ENCODE results near the gene MYO16. TPM values are rescaled to one million over a fixed set of nuclear protein-coding genes. Genes with fewer than 3 reads are reported as not detected.

The MYO16 gene
- polyA plus RNA-seq, 1 donor from 2014 or later, result 2.5 TPM

- Histone ChIP-seq H3K27me3 (ENCODE audit: insufficient read depth, low read depth, low read length) (no peaks in the 10 kb centered on the region), H2AFZ (ENCODE audit: low read depth, low read length) (no peak overlapping the region), H3K36me3 (ENCODE audit: insufficient read depth, low read length) (no peaks in the 10 kb centered on the region), H4K20me1 (ENCODE audit: insufficient read depth) (no peaks in the 10 kb centered on the region), H3K9ac (ENCODE audit: low read length) (no peak overlapping the region), H3K4me2 (ENCODE audit: low read length) (no peak overlapping the region), H3K4me3 (ENCODE audit: low read length) (no peak overlapping the region), H3F3A (ENCODE audit: insufficient read depth, low read length, poor library complexity, severe bottlenecking) (no peaks in the 10 kb centered on the region), H3K9me3 (ENCODE audit: low read length) (no peaks in the 10 kb centered on the region), H3K79me2 (replicated peaks; ENCODE audit: insufficient read depth, low read length) (no peaks in the 10 kb centered on the region), H3K27ac (ENCODE audit: low read length) (no peak overlapping the region), H3K9me2 (ENCODE audit: insufficient read depth, low read length) (no peaks in the 10 kb centered on the region)
- no peak for TF ChIP-seq SMC3 (conservative IDR thresholded peaks at IDR 0.05; ENCODE audit: poor library complexity)
- TF ChIP-seq, protein P1, sequence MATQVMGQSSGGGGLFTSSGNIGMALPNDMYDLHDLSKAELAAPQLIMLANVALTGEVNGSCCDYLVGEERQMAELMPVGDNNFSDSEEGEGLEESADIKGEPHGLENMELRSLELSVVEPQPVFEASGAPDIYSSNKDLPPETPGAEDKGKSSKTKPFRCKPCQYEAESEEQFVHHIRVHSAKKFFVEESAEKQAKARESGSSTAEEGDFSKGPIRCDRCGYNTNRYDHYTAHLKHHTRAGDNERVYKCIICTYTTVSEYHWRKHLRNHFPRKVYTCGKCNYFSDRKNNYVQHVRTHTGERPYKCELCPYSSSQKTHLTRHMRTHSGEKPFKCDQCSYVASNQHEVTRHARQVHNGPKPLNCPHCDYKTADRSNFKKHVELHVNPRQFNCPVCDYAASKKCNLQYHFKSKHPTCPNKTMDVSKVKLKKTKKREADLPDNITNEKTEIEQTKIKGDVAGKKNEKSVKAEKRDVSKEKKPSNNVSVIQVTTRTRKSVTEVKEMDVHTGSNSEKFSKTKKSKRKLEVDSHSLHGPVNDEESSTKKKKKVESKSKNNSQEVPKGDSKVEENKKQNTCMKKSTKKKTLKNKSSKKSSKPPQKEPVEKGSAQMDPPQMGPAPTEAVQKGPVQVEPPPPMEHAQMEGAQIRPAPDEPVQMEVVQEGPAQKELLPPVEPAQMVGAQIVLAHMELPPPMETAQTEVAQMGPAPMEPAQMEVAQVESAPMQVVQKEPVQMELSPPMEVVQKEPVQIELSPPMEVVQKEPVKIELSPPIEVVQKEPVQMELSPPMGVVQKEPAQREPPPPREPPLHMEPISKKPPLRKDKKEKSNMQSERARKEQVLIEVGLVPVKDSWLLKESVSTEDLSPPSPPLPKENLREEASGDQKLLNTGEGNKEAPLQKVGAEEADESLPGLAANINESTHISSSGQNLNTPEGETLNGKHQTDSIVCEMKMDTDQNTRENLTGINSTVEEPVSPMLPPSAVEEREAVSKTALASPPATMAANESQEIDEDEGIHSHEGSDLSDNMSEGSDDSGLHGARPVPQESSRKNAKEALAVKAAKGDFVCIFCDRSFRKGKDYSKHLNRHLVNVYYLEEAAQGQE (IDR thresholded peaks at IDR 0.05; ENCODE audit: borderline replicate concordance), result no peak
- TF ChIP-seq MXI1 (conservative IDR thresholded peaks at IDR 0.05; ENCODE audit: poor library complexity, severe bottlenecking), result no peak
- no peak for TF ChIP-seq EP300 (conservative IDR thresholded peaks at IDR 0.05; ENCODE audit: poor library complexity, severe bottlenecking)
- no peak for TF ChIP-seq RAD21 (conservative IDR thresholded peaks at IDR 0.05)
- no peak for TF ChIP-seq TAF1 (IDR thresholded peaks at IDR 0.05; ENCODE audit: low read depth)
- TF ChIP-seq POLR2AphosphoS5 (IDR thresholded peaks at IDR 0.05), result no peak
- no peak for TF ChIP-seq EZH2 (IDR thresholded peaks at IDR 0.05; ENCODE audit: borderline replicate concordance, insufficient read depth, low read length, poor library complexity, severe bottlenecking)
- TF ChIP-seq CTCF (IDR thresholded peaks at IDR 0.05; ENCODE audit: poor library complexity, severe bottlenecking), result no peak
These were observed 300.3 kb downstream of the MYO16 start for GRCh38 chr13:108929532-108930206.

DNA sequence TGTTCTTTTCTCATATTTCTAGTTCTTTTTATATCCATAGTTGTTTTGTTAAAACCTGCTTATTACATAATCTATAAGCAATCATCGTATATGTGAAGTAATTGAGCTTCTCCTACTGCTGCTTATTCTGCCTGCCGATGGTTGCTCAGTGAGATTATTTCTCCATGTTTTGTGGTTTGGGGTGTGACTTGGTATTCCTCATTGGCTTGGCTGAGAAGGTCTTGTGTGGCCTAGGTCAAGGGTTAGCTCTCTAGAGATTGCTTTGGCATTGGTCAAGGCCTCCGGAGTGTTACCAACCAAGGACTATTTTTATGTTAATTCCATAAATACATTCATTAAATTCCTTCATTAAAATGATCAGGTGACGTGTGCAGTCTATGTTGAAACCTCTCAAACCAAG lies 302.8 kb downstream of the MYO16 start:
- Histone ChIP-seq H3K36me3 (ENCODE audit: insufficient read depth, low read length) (no peaks in the 10 kb centered on the region), H3K79me2 (replicated peaks; ENCODE audit: insufficient read depth, low read length) (no peaks in the 10 kb centered on the region), H3K9me2 (ENCODE audit: insufficient read depth, low read length) (no peaks in the 10 kb centered on the region), H3K4me3 (ENCODE audit: low read length) (no peak overlapping the region), H3K27me3 (ENCODE audit: insufficient read depth, low read depth, low read length) (no peaks in the 10 kb centered on the region), H4K20me1 (ENCODE audit: insufficient read depth) (no peaks in the 10 kb centered on the region), H3K9ac (ENCODE audit: low read length) (no peak overlapping the region), H3K27ac (ENCODE audit: low read length) (no peak overlapping the region), H3F3A (ENCODE audit: insufficient read depth, low read length, poor library complexity, severe bottlenecking) (no peaks in the 10 kb centered on the region), H3K9me3 (ENCODE audit: low read length) (no peaks in the 10 kb centered on the region), H2AFZ (ENCODE audit: low read depth, low read length) (no peak overlapping the region), H3K4me2 (ENCODE audit: low read length) (no peak overlapping the region)
- TF ChIP-seq, protein P1 (IDR thresholded peaks at IDR 0.05; ENCODE audit: borderline replicate concordance), result no peak
- no peak for TF ChIP-seq EZH2 (IDR thresholded peaks at IDR 0.05; ENCODE audit: borderline replicate concordance, insufficient read depth, low read length, poor library complexity, severe bottlenecking)
- no peak for TF ChIP-seq TAF1 (IDR thresholded peaks at IDR 0.05; ENCODE audit: low read depth)
- no peak for TF ChIP-seq POLR2AphosphoS5 (IDR thresholded peaks at IDR 0.05)
- TF ChIP-seq RAD21 (conservative IDR thresholded peaks at IDR 0.05), result no peak
- TF ChIP-seq SMC3 (conservative IDR thresholded peaks at IDR 0.05; ENCODE audit: poor library complexity), result no peak
- TF ChIP-seq EP300 (conservative IDR thresholded peaks at IDR 0.05; ENCODE audit: poor library complexity, severe bottlenecking), result no peak
- no peak for TF ChIP-seq MXI1 (conservative IDR thresholded peaks at IDR 0.05; ENCODE audit: poor library complexity, severe bottlenecking)
- no peak for TF ChIP-seq CTCF (IDR thresholded peaks at IDR 0.05; ENCODE audit: poor library complexity, severe bottlenecking)

Measured in neural cell (in vitro differentiated cells).